H1 (cell line): Measurements from ENCODE around the gene MBOAT2.

ENCODE experiments used
- EGR1 ChIP-seq: IDR thresholded peaks from 2 replicates; pipeline ENCODE4 v1.6.1; 2011; ENCODE audit warnings: low read depth, low read length, borderline replicate concordance
- EZH2 ChIP-seq: fragments of 200-600 bp; sonication (generic); IDR thresholded peaks from 2 replicates; pipeline ENCODE4 v1.7.1; 2012; ENCODE audit warnings: low read depth, mild to moderate bottlenecking, moderate library complexity, low read length, inconsistent platforms; ENCODE audit not compliant: severe bottlenecking
- POLR2A ChIP-seq, 2 experiments: IDR thresholded peaks; 1 replicate in 1 of 2; 2 replicates in 1 of 2; pipeline ENCODE4 v1.6.1; 2011; ENCODE audit warnings: low read depth in 2 of 2, low read length in 2 of 2, mild to moderate bottlenecking in 2 of 2; ENCODE audit errors: control extremely low read depth in 1 of 2
- POLR2AphosphoS5 ChIP-seq: IDR thresholded peaks from 2 replicates; pipeline ENCODE4 v1.6.1; 2011; ENCODE audit warnings: low read depth, low read length
- RXRA ChIP-seq: IDR thresholded peaks from 2 replicates; pipeline ENCODE4 v1.6.1; 2011; ENCODE audit warnings: low read depth, mild to moderate bottlenecking, low read length, moderate library complexity; ENCODE audit not compliant: insufficient read depth

DNA sequence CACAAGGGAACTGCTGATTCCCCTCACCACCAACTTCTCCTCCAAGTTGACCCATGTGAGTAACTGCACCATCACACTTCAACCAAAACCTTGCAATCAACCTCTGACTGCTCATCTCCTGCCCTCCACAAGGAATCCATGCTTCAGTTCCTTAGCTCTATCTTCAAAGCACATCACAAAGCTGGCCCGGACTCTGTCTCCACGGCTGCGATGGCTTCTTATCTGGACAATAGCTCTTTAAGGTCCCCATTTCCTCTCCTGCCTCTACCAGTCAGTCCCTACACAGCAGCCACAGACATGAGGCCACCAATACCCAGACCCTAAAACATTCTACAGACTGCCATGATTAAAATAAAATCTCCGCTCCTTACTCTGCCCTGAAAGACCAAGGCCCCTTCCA lies 25.7 kb downstream of the MBOAT2 start:
- TF ChIP-seq EGR1 (no peak), POLR2A (IDR thresholded peaks at IDR 0.05; ENCODE audit: control extremely low read depth in 1 of 2, low read depth in 2 of 2, low read length in 2 of 2) (no peak), POLR2AphosphoS5 (no peak), RXRA (no peak), EZH2 (no peak)
